Heart right ventricle (tissue), 16 donors: ENCODE data around the gene OAF. TPM values are rescaled to one million over a fixed set of nuclear protein-coding genes. Genes with fewer than 3 reads are reported as not detected.
"Not testable (repeated sequence)": the region's sequence is repeated elsewhere in the genome, so short reads cannot be mapped to it uniquely, and the experiment has no call there.

Source experiments
- ATAC-seq, 8 donors: fragments of 200-7000 bp; cut with Tn5 transposase; one replicate each; pipeline ENCODE4 v1.9.1; 2020; ENCODE audit warnings: mild to moderate bottlenecking in 8 of 8, moderate library complexity in 8 of 8, moderate number of reproducible peaks in 1 of 8
- DNase-seq, 2 donors: peaks; one replicate each; pipeline ENCODE4 v3.0.0-alpha.2; 2020
- H3K27ac ChIP-seq, 10 donors: fragments of 200-600 bp; sonication (generic) in 2 of 10; one replicate each; pipeline versions ENCODE4 v1.5.0 to v1.8.0; 2020 to 2022; ENCODE audit warnings: mild to moderate bottlenecking in 3 of 10
- H3K27me3 ChIP-seq, 7 donors: fragments of 200-600 bp; one replicate each; pipeline ENCODE4 v1.8.0; 2021 to 2022; ENCODE audit warnings: mild to moderate bottlenecking in 2 of 7
- H3K36me3 ChIP-seq, 9 donors: fragments of 200-600 bp; sonication (generic) in 1 of 9; one replicate each; pipeline versions ENCODE4 v1.5.0 to v1.8.0; 2020 to 2022; ENCODE audit warnings: mild to moderate bottlenecking in 2 of 9
- H3K4me1 ChIP-seq, 9 donors: fragments of 200-600 bp; sonication (generic) in 1 of 9; one replicate each; pipeline versions ENCODE4 v1.5.0 to v1.8.0; 2020 to 2022; ENCODE audit warnings: mild to moderate bottlenecking in 4 of 9
- H3K4me3 ChIP-seq, 10 donors: fragments of 200-600 bp; sonication (generic) in 2 of 10; one replicate each; pipeline versions ENCODE4 v1.5.0 to v1.8.0; 2020 to 2022; ENCODE audit warnings: mild to moderate bottlenecking in 7 of 10, moderate library complexity in 2 of 10
- H3K9me3 ChIP-seq, 11 donors: fragments of 200-600 bp in 10 of 11; sonication (generic) in 2 of 11; one replicate each; pipeline versions ENCODE4 v1.5.0 to v1.8.0; 2013 to 2022; ENCODE audit warnings: mild to moderate bottlenecking in 2 of 11, control low read depth in 1 of 11, moderate library complexity in 1 of 11
- CTCF ChIP-seq, 9 donors: fragments of 200-600 bp; sonication (generic) in 2 of 9; IDR thresholded peaks; one replicate each; pipeline versions ENCODE4 v1.5.0 to v1.8.0; 2021 to 2022; ENCODE audit warnings: antibody characterized with exemption in 9 of 9, mild to moderate bottlenecking in 5 of 9, moderate library complexity in 1 of 9
- WGBS, 2 donors: extraction: QIAGEN DNeasy Blood & Tissue Kit; methylation state at CpG; one replicate each; pipeline ENCODE4 v1.1.7; 2013; ENCODE audit warnings: inconsistent platforms in 1 of 2; 5-methylcytosine and 5-hydroxymethylcytosine counted together
- intact Hi-C, 10 donors: fragments of 100-400 bp; cut with DNase I; formaldehyde crosslinking; loops; one replicate each; pipeline versions ENCODE4 v1.11.1 to v1.14.2; 2022
- polyA plus RNA-seq, 2 donors: library from polyadenylated mRNA; stranded (reverse); fragments of 200-250 nt; gene quantifications; one replicate each; pipeline ENCODE4 v1.2.3, GENCODE V29; 2013
- total RNA-seq, 10 donors: library from RNA; stranded (reverse); fragmentation: NEBNext Ultra II Directional in 3 of 10; extraction: Animal tissue kit (Norgen Biotek cat#: 25700) in 3 of 10; gene quantifications; one replicate each; pipeline versions ENCODE4 v1.2.1 to v1.2.4, GENCODE V29; 2021 to 2023
- donor health status: Arrhythmogenic right ventricular cardiomyopathy.
- donor health status: ischemic (EF 13 %, LVEDD 7.1; RV severe dilation, severe dysfunction).
- donor health status: healthy with polysubstance abuse.
- donor health status: DM: no; HTN: yes; CAD: no.
- donor health status: DM: no; HTN: no; CAD: no.
- donor health status: ischemic (EF 25% LVEDD 6.9; RV normal size, moderate dysfunction).
- donor health status: ischemic (EF 25% LVEDD 5.7; RV mildly dilated, moderate dysfunction).
- donor health status: healthy.
- donor health status: DM: yes; HTN: yes; CAD: no.
- donor health status: Ischemic cardiomyopathy.
- donor health status: ischemic (EF 35%, LVEDD 5.7; RV mildly dilated, moderate dysfunction).
- donor health status: nonischemic (EF 11% LVEDD 7.7; RV severe dilation, severe dysfunction).
- donor health status: DM: yes; HTN: yes; CAD: no.
- donor health status: PGD.
- donor health status: ischemic (EF 29% LVEDD 5.4; RV normal size, mild dysfunction).
- donor health status: nonischemic (EF 23%, LVEDD 6.1; RV moderate dilation, normal function).

The OAF gene
- total and polyA plus RNA-seq, 12 donors, result 8.4 to 41.6 (median 15.3) TPM

- no peak overlapping the region for H3K4me3 ChIP-seq
- intact Hi-C loops, result no loop called here
- no peak for TF ChIP-seq CTCF (IDR thresholded peaks at IDR 0.05)
- no peak for ATAC-seq
- H3K27ac ChIP-seq, result peak overlapping the region in 8 of 10 donors; percentile 10 to 58 (median 39)
- peaks cover 0 to 15% (median 0%) of the 10 kb centered on the region in 7 donors for H3K27me3 ChIP-seq
- no peak for DNase-seq
- H3K36me3 ChIP-seq, result no peaks in the 10 kb centered on the region
- 77 to 84% methylated on average over 5 of the region's 5 CpGs for WGBS, 2 donors
- no peaks in the 10 kb centered on the region for H3K9me3 ChIP-seq
- H3K4me1 ChIP-seq, result peaks cover 0 to 57% (median 25%) of the 10 kb centered on the region in 9 donors
These were observed 32.2 kb upstream of the OAF start for GRCh38 chr11:120178561-120179056.

DNA sequence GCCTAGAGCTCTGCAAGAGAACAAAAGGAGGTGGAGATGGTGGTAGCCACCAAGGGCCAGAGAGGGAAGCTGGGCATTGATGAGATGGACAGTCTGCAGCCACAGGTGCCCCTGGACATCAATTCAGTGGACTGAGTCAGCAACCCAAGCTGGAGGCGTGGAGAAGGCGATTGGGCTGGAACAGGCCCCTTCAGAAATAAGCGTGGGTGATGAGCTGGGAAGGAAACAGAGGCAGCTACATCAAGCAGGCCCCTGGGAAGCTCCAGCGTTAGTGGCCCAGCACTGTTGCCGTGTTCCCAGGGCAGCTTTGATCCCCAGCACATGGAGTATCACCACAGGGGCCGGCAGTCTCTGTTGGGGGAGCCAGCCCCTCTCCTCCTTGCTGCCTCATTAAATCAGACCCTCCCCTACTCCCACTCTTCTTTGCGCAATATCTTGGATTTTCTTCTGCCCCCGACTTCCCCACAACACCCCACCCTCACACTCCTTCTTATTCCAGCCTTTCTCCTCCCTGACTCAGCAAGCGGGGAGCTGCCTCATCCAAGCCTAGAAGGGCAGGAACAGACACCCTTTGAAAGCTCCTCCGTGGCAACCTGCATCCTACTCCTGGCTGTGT is 31.7 kb upstream of the OAF start:
- Histone ChIP-seq H3K36me3 (no peaks in the 10 kb centered on the region), H3K4me1 (peaks cover 0 to 62% (median 30%) of the 10 kb centered on the region in 9 donors), H3K27ac (peak overlapping the region in 7 of 10 donors; percentile 20 to 58 (median 42)), H3K4me3 (no peak overlapping the region), H3K9me3 (no peaks in the 10 kb centered on the region), H3K27me3 (peaks cover 0 to 11% (median 0%) of the 10 kb centered on the region in 7 donors)
- no peak for DNase-seq
- intact Hi-C loops, result no loop called here
- TF ChIP-seq CTCF (IDR thresholded peaks at IDR 0.05), result no peak
- WGBS, 2 donors, result 79 to 90% methylated on average over 10 of the region's 10 CpGs
- peak in 4 of 8 donors; percentile 20 to 56 (median 42) for ATAC-seq

GRCh38 chr11:120180063-120180462 is 30.8 kb upstream of the OAF start:
- H3K4me1 ChIP-seq, result peaks cover 0 to 64% (median 31%) of the 10 kb centered on the region in 9 donors

DNA sequence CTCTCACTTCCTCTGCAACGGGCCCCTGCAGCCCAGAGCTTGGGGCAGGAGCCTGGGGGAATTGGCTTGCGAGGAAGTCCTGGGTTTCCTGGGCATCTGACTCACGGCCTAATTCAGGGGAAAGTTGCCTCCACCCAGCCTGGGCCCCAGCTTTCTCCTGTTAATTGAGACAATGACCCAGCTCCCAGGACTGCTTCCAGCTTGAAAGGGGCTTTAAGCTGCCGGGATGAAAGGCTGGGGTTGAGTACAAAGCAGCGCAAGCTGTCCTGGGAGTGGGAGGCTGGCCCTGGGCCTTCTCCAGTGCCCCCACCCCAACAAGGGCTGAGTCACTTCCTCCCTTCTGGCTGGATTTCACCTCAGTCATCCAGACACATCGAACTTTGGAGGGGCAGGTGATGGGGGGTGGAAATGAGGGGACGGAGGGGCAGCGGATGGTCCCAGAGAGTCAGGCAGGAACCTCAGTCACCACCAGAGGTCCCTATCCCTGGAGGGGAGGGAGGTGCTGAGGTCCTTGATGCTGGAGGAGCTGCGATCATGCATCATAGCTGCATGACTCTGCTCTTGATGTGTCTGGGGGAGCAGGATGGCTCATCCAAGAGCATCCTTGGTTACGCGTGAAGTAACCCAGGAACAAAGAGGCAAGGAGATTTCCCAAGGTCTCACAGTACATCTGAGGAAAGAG is 30.1 kb upstream of the OAF start:
- H3K27me3 ChIP-seq, result peaks cover 0 to under 1% (median 0%) of the 10 kb centered on the region in 7 donors
- H3K4me1 ChIP-seq, result peaks cover 0 to 69% (median 31%) of the 10 kb centered on the region in 9 donors
- intact Hi-C loops, result loop anchor here in 2 of 10 donors (5.0 kb wide), 1 partner anchor 37 kb away; no protein-coding TSS in a partner anchor
- WGBS, 2 donors, result 62 to 65% methylated on average over 11 of the region's 11 CpGs
- H3K36me3 ChIP-seq, result no peaks in the 10 kb centered on the region
- H3K27ac ChIP-seq, result peak overlapping the region in 7 of 10 donors; percentile 15 to 60 (median 28)
- no peak for DNase-seq
- no peaks in the 10 kb centered on the region for H3K9me3 ChIP-seq
- peak in 1 of 8 donors; percentile 8 for ATAC-seq
- TF ChIP-seq CTCF (IDR thresholded peaks at IDR 0.05), result peak in 5 of 9 donors; percentile 9 to 29 (median 19)
- no peak overlapping the region for H3K4me3 ChIP-seq

More at GRCh38 chr11:120180063-120180462, 30.8 kb upstream of the OAF start:
- not testable (repeated sequence) for H3K4me3 ChIP-seq, H3K36me3 ChIP-seq, H3K27me3 ChIP-seq, H3K9me3 ChIP-seq, ATAC-seq, DNase-seq
- intact Hi-C loops, result loop anchor here in 2 of 10 donors (5.0 kb wide), 1 partner anchor 37 kb away; no protein-coding TSS in a partner anchor
- peak overlapping the region in 6 of 10 donors; percentile 25 to 60 (median 38) for H3K27ac ChIP-seq
- 92 to 95% methylated on average over 6 of the region's 6 CpGs for WGBS, 2 donors
